Measurements from ENCODE around the gene ZNF516. TPM values are rescaled to one million over a fixed set of nuclear protein-coding genes. Genes with fewer than 3 reads are reported as not detected.

Gene ZNF516
- total RNA-seq, 1 experiment from 2014 or later: 22.6 TPM

DNA sequence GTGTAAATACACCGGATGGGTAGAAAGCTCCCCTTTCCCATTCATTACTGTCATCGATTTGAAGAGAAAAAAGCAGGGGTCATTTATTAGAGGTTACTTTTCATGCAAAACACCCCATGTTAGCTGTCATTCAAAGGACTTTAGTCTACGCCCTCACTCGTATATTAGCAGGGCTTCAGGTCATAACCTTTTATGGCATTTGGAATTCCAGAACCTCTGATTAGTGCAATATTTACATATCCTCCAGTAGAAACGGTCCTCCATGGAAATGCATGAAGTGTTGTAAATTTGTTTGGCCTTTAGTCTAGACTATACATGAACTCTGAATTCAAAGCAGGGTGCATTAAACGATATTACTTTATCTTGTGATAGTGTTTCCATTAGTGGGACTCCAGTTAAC is 180.5 kb downstream of the ZNF516 start:
- no peak overlapping the region for H3K4me2 ChIP-seq (ENCODE audit: insufficient read depth, insufficient read length, low read length)
- no peak overlapping the region for H2BK12ac ChIP-seq (ENCODE audit: insufficient read length, low read depth, low read length)
- no peaks in the 10 kb centered on the region; the same call in 1 of the 2 replicates for H3K4me1 ChIP-seq (ENCODE audit: insufficient read depth, low read length)
- Mint-ChIP-seq H3K9me3 (no peaks in the 10 kb centered on the region), H3K27me3 (ENCODE audit: low read depth) (no peaks in the 10 kb centered on the region), H3K4me3 (no peak overlapping the region), H3K4me1 (peaks cover 14 to 15% of the 10 kb centered on the region in 2 experiments), H3K27ac (no peak overlapping the region), H3K36me3 (ENCODE audit: insufficient read depth in 1 of 3, low read depth in 3 of 3) (no peaks in the 10 kb centered on the region)
- H3K14ac ChIP-seq (ENCODE audit: insufficient read depth, low read length): no peak overlapping the region
- H2AFZ ChIP-seq (ENCODE audit: low read length): no peak overlapping the region
- no peak overlapping the region for H2AK5ac ChIP-seq (ENCODE audit: insufficient read length, low read length)
- H3K79me1 ChIP-seq (ENCODE audit: insufficient read depth, low read depth, low read length, poor library complexity, severe bottlenecking): no peaks in the 10 kb centered on the region
- no peak overlapping the region for H2BK20ac ChIP-seq (ENCODE audit: low read depth, low read length, poor library complexity, severe bottlenecking)
- H3K27me3 ChIP-seq (ENCODE audit: insufficient read depth, low read length): no peaks in the 10 kb centered on the region
- H3K23ac ChIP-seq (ENCODE audit: insufficient read length, low read depth, low read length): no peak overlapping the region
- TF ChIP-seq CTCF (conservative IDR thresholded peaks at IDR 0.05): no peak
- H4K91ac ChIP-seq (ENCODE audit: insufficient read length, low read depth, low read length): no peak overlapping the region
- H3K18ac ChIP-seq (ENCODE audit: insufficient read length, low read depth, low read length): no peak overlapping the region
- no peaks in the 10 kb centered on the region for H3K23me2 ChIP-seq (ENCODE audit: insufficient read length, low read depth, low read length, poor library complexity, severe bottlenecking)
- no peak overlapping the region for H4K8ac ChIP-seq (replicated peaks; ENCODE audit: insufficient read length, low read depth, low read length)
- H3K56ac ChIP-seq (ENCODE audit: insufficient read length, low read depth, low read length): no peak overlapping the region
- no peaks in the 10 kb centered on the region for H3K79me2 ChIP-seq (ENCODE audit: insufficient read depth, low read length)
- H3K27ac ChIP-seq (ENCODE audit: insufficient read length, low read depth, low read length): no peak overlapping the region
- WGBS (ENCODE audit: extremely low coverage, insufficient read length, low lambda C conversion rate): no CpG with 5 or more reads among the region's 6 CpGs
- no peak overlapping the region for H3T11ph ChIP-seq (ENCODE audit: low read length)
- no peak overlapping the region for H2BK5ac ChIP-seq (ENCODE audit: insufficient read length, low read length)
- no peak overlapping the region for H2BK120ac ChIP-seq (ENCODE audit: low read depth, low read length, poor library complexity, severe bottlenecking)
- H3K4ac ChIP-seq (ENCODE audit: low read depth, low read length): no peak overlapping the region
- H4K5ac ChIP-seq (ENCODE audit: insufficient read length, low read depth, low read length): no peak overlapping the region
- no peak for DNase-seq
- H3K9me3 ChIP-seq (ENCODE audit: control insufficient read depth, low read depth, low read length): no peaks in the 10 kb centered on the region
- H3K9ac ChIP-seq (ENCODE audit: extremely low read depth, insufficient read length, low read length): no peak overlapping the region
- H2BK15ac ChIP-seq (ENCODE audit: low read depth, low read length): no peak overlapping the region
- no peaks in the 10 kb centered on the region for H4K20me1 ChIP-seq (ENCODE audit: control insufficient read depth, insufficient read depth, insufficient read length)

Data from H9 (cell line).